CD4-positive, alpha-beta T cell treated with Interleukin-21 for 1 hour (primary cell): Measurements from ENCODE around the gene SEC23A.
A peak's percentile ranks its signal among the peaks of the same experiment; 100 is the strongest.
"Not testable (repeated sequence)": the region's sequence is repeated elsewhere in the genome, so short reads cannot be mapped to it uniquely, and the experiment has no call there.

Source experiments
- DNase-seq: peaks from one replicate; pipeline ENCODE4 v3.0.0-alpha.2; 2020

SEC23A gene

DNA sequence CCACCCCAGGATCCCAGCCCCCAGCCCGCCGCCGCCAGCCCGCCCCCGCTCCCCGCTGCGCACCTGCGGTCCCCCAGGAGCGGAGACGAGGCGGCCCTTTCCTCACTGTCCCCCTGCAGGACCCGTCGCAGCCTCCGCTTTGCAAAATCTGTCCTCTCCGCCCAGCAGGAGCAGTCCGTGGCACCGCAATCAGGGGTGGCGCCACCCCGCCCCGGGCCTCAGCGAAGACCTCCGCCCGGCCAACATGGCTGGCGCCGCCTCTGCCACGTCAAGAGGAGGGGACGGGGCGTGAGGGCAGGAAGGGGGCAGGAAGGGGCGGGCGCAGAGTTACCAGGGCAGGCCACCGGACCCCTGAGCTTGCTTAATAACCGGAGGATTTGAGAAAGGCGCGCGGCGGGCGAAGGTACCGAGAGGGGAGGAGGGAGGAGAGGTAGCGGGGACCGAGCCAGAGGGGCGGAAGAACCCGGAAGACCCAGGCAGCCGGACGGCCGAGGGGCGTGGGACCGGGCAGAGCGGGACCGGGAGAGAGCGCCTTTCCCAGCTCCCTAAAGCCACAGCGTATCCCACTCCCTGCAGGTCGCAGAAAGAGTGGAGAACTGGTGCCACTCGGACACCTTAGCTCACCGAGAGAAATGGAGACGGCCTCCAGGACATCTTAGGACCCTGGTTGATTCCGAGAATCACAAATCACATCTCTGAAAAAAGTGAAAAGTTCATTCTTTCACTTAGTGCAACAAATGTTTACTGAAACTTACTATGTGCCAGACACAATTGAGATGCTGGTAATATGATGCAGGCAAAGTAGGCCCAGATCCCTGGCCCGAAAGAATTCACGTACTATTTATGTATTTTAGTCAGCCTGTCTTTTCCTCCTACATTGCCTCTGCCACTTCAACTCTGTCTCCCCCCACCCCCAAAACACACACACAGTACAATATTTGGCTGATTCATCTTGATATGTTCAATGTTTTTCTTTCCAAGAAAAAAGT is at the start of gene SEC23A:
Gene SEC23A (minus strand): TSS at position 267 of the 989 bp plus-strand sequence. CDS start 7,117 bp downstream, outside the sequence.
- peak; percentile 90 for DNase-seq

DNA sequence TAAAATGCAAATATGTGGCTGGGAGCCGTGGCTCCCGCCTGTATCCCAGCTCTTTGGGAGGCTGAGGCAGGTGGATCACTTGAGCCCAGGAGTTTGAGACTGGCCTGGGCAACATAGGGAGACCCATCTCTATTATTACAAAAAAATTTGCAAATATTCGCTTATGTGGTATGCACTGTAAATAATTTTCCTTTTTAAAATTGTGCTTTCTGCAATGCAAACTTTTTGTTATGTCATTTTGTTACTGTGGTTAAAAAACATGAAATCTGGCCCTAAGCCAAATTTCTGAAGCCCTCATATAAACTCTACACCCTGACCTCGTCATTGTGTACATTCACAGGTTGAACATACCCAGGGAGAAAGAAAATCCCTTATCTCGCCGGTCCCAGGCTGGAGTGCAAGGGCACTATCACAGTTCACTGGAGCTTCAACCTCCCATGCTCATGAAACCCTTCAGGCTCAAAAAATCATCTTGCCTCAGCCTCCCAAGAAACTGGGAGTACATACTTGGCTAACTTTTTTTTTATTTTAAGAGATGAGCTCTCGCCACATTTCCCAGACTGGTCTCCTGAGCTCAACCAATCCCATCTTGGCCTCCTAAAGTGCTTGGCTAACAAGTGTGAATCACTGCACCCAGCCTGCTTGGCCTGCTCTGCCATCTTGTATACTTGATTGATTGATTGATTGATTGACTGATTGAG is 42.4 kb upstream of the SEC23A start:
- no peak for DNase-seq

DNA sequence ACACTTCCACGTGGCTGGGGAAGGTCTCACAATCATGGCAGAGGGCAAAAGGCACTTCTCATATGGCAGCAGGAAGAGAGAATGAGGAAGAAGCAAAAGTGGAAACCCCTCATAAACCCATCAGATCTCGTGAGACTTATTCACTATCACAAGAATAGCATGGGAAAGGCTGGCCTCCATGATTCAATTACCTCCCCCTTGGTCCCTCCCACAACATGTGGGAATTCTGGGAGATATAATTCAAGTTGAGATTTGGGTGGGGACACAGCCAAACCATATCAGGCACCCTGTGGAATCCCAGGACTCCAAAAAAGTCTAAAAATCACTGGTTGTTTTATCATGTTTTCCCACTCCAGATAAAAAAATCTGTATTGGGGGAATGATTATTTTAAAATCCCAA is 40.2 kb upstream of the SEC23A start:
- not testable (repeated sequence) for DNase-seq

- not testable (repeated sequence) for DNase-seq
Observed at GRCh38 chr14:39141623-39142022, 38.6 kb upstream of the SEC23A start.

DNA sequence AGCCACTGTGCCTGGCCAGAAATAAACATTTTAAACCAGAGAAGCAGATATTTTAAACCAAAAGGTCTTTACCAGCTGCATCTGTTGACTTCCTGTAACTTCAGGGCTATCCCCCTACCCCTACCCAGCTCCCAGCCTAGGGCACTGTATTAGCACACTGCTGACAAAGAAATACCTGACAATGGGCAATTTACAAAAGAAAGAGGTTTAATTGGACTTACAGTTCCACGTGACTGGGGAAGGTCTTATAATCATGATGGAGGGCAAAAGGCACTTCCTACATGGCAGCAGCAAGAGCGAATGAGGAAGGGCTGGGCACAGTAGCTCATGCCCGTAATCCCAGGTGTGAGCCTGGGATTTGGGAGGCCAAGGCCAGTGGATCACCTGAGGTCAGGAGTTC is 37.1 kb upstream of the SEC23A start:
- no peak for DNase-seq

DNA sequence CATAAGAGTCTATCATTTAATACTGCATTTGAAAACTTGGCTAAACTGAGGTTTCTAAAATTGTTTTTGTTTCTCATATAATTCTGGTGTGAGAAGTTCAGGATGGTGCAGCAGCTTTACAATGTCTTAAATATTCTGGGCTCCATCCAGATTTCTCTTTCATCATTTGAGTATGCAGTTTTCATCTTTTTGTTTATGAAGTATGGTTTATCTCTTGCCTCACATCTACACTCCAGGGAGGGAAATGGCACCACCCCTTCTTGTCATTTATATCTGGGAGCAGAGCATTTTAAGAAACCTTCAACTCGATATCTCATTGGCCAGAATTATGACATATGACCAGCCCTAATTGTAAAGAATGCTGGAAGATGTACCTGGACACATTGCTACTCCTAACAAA is 35.4 kb upstream of the SEC23A start:
- DNase-seq: no peak

GRCh38 chr14:39137835-39138234 is 34.8 kb upstream of the SEC23A start:
- DNase-seq: not testable (repeated sequence)

GRCh38 chr14:39122330-39123138 is 19.5 kb upstream of the SEC23A start:
- DNase-seq: no peak

DNA sequence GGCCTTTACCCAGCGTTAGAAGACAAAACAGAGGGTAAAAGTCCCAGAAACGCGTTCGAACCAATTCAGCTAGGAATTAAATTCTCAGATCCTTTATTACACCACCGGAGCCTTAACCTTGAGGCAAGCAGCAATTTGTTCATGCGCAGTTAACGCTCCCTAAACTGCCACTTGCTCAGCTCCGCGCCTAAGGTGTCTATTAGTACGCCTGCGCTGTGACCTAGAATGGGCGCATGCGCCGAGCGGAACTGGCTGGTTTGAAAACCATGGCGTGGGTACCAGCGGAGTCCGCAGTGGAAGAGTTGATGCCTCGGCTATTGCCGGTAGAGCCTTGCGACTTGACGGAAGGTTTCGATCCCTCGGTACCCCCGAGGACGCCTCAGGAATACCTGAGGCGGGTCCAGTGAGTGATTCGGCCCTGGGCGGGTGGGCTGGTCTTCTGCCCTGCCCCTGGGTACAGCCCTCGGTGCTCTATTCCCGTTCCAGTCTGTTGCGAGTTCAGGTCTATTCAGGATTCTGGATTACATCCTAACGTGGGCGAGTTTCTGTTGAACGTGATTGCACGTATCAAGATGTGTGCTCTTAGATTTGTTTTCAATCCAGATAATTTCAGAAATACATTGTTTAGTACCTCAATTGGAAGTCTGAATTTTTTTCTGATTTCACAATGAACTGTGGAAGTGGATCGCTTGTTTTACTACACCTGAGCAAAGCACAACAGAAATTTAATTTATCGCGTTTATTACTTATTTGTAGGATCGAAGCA is 11.2 kb upstream of the SEC23A start, which contains the start of gene GEMIN2:
Gene GEMIN2 (plus strand): TSS at position 251 of the 766 bp plus-strand sequence. CDS start 16 bp downstream, at position 267.
- DNase-seq: peak; percentile 96

DNA sequence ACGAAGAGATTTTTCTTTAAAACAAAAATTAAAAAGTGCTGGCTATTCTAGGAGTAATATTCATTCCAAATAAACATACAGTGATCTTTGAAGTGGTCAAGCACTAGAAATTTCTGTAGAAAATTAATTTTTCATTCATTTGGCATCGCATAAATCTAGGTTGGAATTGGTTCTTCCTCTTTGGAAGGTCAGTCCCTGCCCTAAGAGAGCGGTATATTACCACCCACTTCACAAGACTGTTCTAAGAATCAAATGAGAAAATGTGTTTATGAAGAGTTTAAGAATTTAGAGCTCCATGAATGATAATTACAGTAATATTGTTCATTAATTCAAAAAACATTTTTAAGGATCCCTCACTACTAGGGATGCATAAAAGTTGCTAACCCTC is 10.6 kb upstream of the SEC23A start:
- no peak for DNase-seq

DNA sequence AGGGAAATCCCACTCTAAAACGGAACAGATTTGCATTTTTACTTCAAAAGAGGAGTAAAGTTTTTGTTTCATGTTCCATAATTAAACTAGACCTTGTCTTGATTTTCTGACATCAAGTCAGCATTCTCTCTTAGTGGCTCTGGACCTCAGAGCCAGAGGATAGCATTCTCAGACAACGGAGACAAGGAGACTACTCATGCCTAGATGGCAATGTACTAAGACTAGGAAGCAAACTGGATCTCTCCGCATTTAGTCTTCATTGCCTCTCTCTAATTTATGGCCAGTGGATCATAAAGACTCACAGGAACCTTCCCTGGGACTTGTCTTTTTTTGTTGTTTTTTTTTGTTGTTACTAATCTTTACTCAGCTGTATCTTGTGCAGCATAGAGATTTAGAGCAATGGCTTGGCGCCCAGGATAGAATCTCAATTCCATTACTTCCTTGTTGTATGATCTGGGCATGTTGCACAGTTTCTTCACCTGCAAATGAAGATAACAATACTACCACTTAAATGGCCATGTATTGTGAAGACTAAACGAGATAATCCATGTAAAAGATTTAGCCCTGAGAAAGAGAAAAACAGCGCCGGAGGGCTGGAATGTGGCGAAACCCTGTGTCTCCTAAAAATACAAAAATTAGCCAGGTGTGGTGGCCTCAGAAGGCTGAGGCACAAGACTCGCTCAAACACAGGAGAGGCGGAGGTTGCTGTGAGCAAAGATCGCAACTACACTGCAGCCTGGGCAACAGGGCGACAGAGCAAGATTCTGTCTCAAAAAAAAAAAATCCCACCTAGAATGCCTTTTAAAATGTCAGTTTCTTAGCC is 7.1 kb upstream of the SEC23A start:
- DNase-seq: no peak

DNA sequence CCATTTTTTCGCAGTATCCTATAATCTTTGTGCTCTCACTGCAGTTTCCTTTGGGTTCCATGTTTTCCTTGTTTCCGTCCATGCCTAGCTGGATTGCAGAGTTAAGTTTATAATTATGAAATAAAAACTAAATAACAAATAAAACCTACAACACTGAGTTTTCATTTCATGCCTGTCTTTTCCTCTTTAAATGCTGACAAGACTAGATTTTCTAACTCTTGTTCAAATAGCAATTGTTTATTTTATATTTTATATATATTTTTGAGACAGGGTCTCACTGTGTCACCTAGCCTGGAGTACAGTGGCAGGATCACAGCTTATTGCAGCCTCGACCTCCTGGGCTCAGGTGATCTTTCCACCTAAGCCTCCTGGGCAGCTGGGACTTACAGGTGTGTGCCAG is 5.8 kb upstream of the SEC23A start:
- DNase-seq: no peak

- peak; percentile 45 for DNase-seq
Observed at GRCh38 chr14:39107591-39107996, 4.6 kb upstream of the SEC23A start.

- not testable (repeated sequence) for DNase-seq
Observed at GRCh38 chr14:39104078-39104801, 1.2 kb upstream of the SEC23A start.

GRCh38 chr14:39102265-39102968 is 618 bp downstream of the SEC23A start:
- DNase-seq: peak; percentile 14

GRCh38 chr14:39099748-39100147 is 3.3 kb downstream of the SEC23A start:
- no peak for DNase-seq

DNA sequence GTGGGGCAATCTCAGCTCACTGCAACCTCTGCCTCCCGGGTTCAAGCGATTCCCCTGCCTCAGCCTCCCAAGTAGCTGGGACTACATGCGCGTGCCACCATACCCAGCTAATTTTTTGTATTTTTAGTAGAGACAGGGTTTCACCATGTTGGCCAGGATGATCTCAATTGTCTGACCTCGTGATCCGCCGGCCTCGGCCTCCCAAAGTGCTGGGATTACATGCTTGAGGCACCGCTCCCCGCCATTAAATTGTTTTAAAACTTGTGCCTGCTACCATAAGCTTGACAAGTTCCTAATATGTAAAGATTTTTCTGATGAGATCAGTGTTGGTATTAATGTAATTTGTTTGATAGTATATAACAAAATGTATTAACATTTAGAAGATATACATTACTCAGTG is 3.8 kb downstream of the SEC23A start:
- DNase-seq: not testable (repeated sequence)

GRCh38 chr14:39097159-39097558 is 5.9 kb downstream of the SEC23A start:
- peak; percentile 19 for DNase-seq

DNA sequence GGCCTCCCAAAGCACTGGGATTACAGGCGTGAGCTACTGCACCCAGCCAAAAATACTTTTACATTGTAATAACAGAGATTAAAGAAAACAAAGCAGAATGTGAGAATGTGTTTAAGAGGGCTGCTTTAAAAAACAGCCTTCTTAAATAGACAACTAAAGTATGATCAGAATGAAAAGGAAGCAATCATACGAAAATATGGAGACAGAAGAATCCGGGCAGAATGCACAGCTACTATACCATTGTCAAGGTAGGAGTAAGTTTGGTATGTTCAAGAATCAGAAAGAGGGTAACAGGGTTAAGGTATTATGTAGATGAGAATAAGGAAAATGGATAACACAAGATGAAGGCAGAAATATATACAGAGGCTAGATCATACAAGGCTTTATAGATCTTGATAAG is 8.5 kb downstream of the SEC23A start:
- no peak for DNase-seq

GRCh38 chr14:39091716-39092115 is 11.3 kb downstream of the SEC23A start:
- DNase-seq: no peak
